Transverse colon (tissue), 4 donors: Measurements from ENCODE around the gene ELMO3. TPM values are rescaled to one million over a fixed set of nuclear protein-coding genes. Genes with fewer than 3 reads are reported as not detected.
A peak's percentile ranks its signal among the peaks of the same experiment; 100 is the strongest.

Experiments
- DNase-seq: peaks from one replicate; pipeline ENCODE4 v3.0.0-alpha.2; 2019
- H3K27ac ChIP-seq, 4 donors: fragments of 200-600 bp; sonication (generic); 2 replicates each; pipeline ENCODE4 v1.5.1; 2016 to 2018; ENCODE audit warnings: inconsistent platforms in 4 of 4
- H3K27me3 ChIP-seq: fragments of 200-600 bp; sonication (generic); 2 replicates; pipeline ENCODE4 v1.5.1; 2017; ENCODE audit warnings: inconsistent platforms
- H3K36me3 ChIP-seq, 4 donors: fragments of 200-600 bp; sonication (generic); 2 replicates each; pipeline ENCODE4 v1.5.1; 2017 to 2019; ENCODE audit warnings: inconsistent platforms in 4 of 4
- H3K4me1 ChIP-seq, 4 donors: fragments of 200-600 bp; sonication (generic); 2 replicates each; pipeline ENCODE4 v1.5.1; 2017 to 2020; ENCODE audit warnings: inconsistent platforms in 4 of 4
- H3K4me3 ChIP-seq, 4 donors: fragments of 200-600 bp; sonication (generic); 1 replicate in 1 of 4; 2 replicates in 3 of 4; pipeline versions ENCODE4 v1.5.1 to v1.6.1; 2017 to 2019; ENCODE audit warnings: inconsistent platforms in 4 of 4
- H3K9me3 ChIP-seq, 2 donors: fragments of 200-600 bp; sonication (generic); 2 replicates each; pipeline ENCODE4 v1.5.1; 2017 to 2019; ENCODE audit warnings: inconsistent platforms in 2 of 2
- EP300 ChIP-seq: sonication (generic); formaldehyde crosslinking; IDR thresholded peaks from one replicate; pipeline ENCODE4 v1.6.1; 2017; ENCODE audit warnings: antibody characterized with exemption, low read depth
- POLR2A ChIP-seq: fragments of 450-650 bp; IDR thresholded peaks from one replicate; pipeline ENCODE4 v1.6.1; 2016; ENCODE audit warnings: antibody characterized with exemption, mild to moderate bottlenecking, moderate library complexity
- POLR2AphosphoS5 ChIP-seq, 3 donors: sonication (generic); formaldehyde crosslinking; IDR thresholded peaks; one replicate each; pipeline ENCODE4 v1.6.1; 2016; ENCODE audit warnings: antibody characterized with exemption in 3 of 3
- WGBS, 2 donors: methylation state at CpG; one replicate each; pipeline ENCODE4 v1.1.5; 2018; ENCODE audit warnings: low coverage in 1 of 2; 5-methylcytosine and 5-hydroxymethylcytosine counted together
- in situ Hi-C, 4 donors: fragments of 200-750 bp; cut with MboI; loops; one replicate each; pipeline versions ENCODE4 v1.15.0 to v1.15.1; 2017; ENCODE audit warnings: low sequenced_read_pairs in 3 of 4, low pct_ligation_motif_present in 1 of 4, low pct_unique_long_range_greater_than_20kb in 1 of 4
- intact Hi-C: fragments of 100-400 bp; cut with DNase I; formaldehyde crosslinking; loops from one replicate; pipeline ENCODE4 v1.15.1; 2023; ENCODE audit warnings: low total_unique reads
- total RNA-seq, 4 donors: library from RNA; depleted of rRNA; stranded (reverse); fragments of >200 nt; gene quantifications; one replicate each; pipeline ENCODE4 v1.1.0, GENCODE V29; 2016
- TF ChIP-seq, protein P1 (sequence below), 5 experiments: fragments of 200-600 bp in 3 of 5; fragments of 450-650 bp in 2 of 5; sonication (generic) in 3 of 5; IDR thresholded peaks; 1 replicate in 2 of 5; 2 replicates in 3 of 5; pipeline ENCODE4 v1.5.1; 2016 to 2017; ENCODE audit warnings: antibody characterized with exemption in 5 of 5, inconsistent platforms in 3 of 5, mild to moderate bottlenecking in 2 of 5, moderate library complexity in 1 of 5

Gene ELMO3
- total RNA-seq, 4 donors from 2014 or later, result 61.0 to 91.5 (median 77.7) TPM

DNA sequence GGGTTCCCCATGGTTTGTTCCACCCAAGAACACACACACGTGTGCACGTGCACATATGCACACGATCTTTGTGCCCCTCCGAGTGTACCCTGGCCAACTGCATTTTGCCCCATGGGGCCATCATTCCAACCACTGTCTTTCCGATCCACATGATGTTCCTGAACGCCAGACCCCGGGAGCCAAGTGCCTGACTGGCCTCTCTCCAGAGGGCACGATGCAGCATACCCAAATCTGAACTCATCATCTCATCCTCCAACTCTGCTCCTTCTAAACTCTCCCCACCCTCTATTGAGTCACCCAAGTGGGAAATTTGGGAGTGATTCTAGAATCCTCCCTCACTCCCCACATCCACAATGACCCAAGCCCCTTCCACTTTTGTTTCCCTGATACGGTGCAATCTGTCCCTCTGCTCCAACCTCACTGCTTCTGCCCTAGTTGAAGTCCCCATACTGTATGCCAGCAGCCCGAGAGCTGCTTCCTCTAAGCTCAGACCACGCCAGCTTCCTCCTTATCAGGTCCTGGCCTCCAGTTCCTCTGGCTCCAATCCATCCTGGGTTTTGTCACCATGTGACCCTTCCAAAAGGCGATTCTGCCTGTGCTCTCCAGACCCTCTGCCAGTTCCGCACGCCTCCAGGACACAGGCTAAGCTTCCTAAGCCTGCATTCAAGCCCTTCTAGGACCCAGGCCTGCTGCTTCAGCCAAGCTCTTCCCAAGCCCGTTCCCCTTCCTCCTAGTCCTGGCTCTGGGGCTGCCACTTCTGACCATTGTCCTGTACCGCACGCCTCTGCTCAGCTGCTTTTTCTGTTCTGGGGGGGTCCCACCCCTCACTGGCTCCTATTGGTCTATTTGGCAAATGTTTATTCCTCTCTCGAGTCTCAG lies 17.9 kb downstream of the ELMO3 start:
- Histone ChIP-seq H3K9me3 (no peaks in the 10 kb centered on the region), H3K27me3 (no peaks in the 10 kb centered on the region), H3K4me3 (no peak overlapping the region), H3K4me1 (no peaks in the 10 kb centered on the region), H3K27ac (peak overlapping the region in 2 of 4 donors; percentile 33 to 34), H3K36me3 (no peaks in the 10 kb centered on the region)
- no peak for DNase-seq
- WGBS, 2 donors, result 59 to 72% methylated on average over 9 to 18 of the region's 18 CpGs
- TF ChIP-seq EP300, result no peak
- no peak for TF ChIP-seq POLR2AphosphoS5 (IDR thresholded peaks at IDR 0.05)
- TF ChIP-seq, protein P1, sequence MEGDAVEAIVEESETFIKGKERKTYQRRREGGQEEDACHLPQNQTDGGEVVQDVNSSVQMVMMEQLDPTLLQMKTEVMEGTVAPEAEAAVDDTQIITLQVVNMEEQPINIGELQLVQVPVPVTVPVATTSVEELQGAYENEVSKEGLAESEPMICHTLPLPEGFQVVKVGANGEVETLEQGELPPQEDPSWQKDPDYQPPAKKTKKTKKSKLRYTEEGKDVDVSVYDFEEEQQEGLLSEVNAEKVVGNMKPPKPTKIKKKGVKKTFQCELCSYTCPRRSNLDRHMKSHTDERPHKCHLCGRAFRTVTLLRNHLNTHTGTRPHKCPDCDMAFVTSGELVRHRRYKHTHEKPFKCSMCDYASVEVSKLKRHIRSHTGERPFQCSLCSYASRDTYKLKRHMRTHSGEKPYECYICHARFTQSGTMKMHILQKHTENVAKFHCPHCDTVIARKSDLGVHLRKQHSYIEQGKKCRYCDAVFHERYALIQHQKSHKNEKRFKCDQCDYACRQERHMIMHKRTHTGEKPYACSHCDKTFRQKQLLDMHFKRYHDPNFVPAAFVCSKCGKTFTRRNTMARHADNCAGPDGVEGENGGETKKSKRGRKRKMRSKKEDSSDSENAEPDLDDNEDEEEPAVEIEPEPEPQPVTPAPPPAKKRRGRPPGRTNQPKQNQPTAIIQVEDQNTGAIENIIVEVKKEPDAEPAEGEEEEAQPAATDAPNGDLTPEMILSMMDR (IDR thresholded peaks at IDR 0.05), result no peak
- no peak for TF ChIP-seq POLR2A
- intact Hi-C loops (no loop called here), in situ Hi-C loops (no loop called here)

GRCh38 chr16:67223992-67224391 lies 25.1 kb downstream of the ELMO3 start:
- H3K4me3 ChIP-seq, result no peak overlapping the region
- WGBS, 2 donors, result 37 to 50% methylated on average over 2 to 3 of the region's 3 CpGs
- H3K4me1 ChIP-seq, result peaks cover 7 to 21% (median 16%) of the 10 kb centered on the region in 4 donors
- intact Hi-C loops (no loop called here), in situ Hi-C loops (no loop called here)
- H3K27ac ChIP-seq, result no peak overlapping the region
- H3K36me3 ChIP-seq, result peaks cover 0 to 5% (median under 1%) of the 10 kb centered on the region in 4 donors
- H3K9me3 ChIP-seq, result no peaks in the 10 kb centered on the region
- no peak for TF ChIP-seq EP300
- no peak for TF ChIP-seq POLR2AphosphoS5 (IDR thresholded peaks at IDR 0.05)
- no peak for TF ChIP-seq POLR2A
- TF ChIP-seq, protein P1 (IDR thresholded peaks at IDR 0.05), result no peak
- no peak for DNase-seq
- H3K27me3 ChIP-seq, result no peaks in the 10 kb centered on the region

DNA sequence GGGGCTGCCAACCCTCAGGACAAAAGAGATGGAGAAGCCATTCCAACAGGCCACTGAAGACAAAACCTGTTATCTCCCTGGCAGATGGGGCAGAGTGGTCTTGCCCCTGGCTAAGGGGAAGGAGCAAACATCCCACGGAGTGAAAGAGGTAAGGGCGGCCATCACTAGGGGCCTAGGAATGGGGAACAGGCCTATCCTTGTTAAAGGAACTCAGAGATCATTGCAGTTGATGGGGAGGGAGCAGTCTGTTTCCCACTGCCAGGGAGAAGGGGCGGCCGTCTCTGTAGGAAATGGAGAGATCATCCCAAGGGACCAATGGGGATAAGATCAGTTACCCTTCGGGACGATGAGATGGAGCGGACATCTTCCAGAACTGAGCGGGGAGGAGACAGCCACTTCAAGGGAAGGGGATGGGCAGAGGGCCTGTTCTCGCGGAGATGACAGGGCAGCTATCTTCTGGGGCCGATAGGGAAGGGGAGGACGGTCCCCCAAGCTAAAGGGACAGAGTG lies 27.4 kb downstream of the ELMO3 start:
- intact Hi-C loops (no loop called here), in situ Hi-C loops (no loop called here)
- peaks cover 0 to 18% (median 9%) of the 10 kb centered on the region in 4 donors for H3K36me3 ChIP-seq
- 26 to 36% methylated on average over 4 to 12 of the region's 12 CpGs for WGBS, 2 donors
- DNase-seq, result no peak
- peak overlapping the region; percentile 82 to 86 (median 84) for H3K27ac ChIP-seq
- TF ChIP-seq, protein P1 (IDR thresholded peaks at IDR 0.05), result no peak
- no peak for TF ChIP-seq EP300
- no peak for TF ChIP-seq POLR2A
- TF ChIP-seq POLR2AphosphoS5 (IDR thresholded peaks at IDR 0.05), result no peak
- H3K4me1 ChIP-seq, result peaks cover 7 to 21% (median 16%) of the 10 kb centered on the region in 4 donors
- H3K4me3 ChIP-seq, result peak overlapping the region; percentile 68 to 94 (median 82)
- H3K27me3 ChIP-seq, result no peaks in the 10 kb centered on the region
- H3K9me3 ChIP-seq, result no peaks in the 10 kb centered on the region

GRCh38 chr16:67226804-67227566 lies 28.1 kb downstream of the ELMO3 start, which contains the start of gene TMEM208:
Gene TMEM208 (plus strand): TSS chr16:67227130. CDS start chr16:67227219, 89 bp downstream.
- in situ Hi-C loops, result no loop called here
- WGBS, 2 donors, result 0% methylated on average over 45 of the region's 46 CpGs; no CpG with 5 or more reads in 1 of the 2 donors
- DNase-seq, result peak; percentile 98

More at GRCh38 chr16:67226804-67227566, 28.1 kb downstream of the ELMO3 start, which contains the start of gene TMEM208:
- Histone ChIP-seq H3K4me1 (peaks cover 7 to 21% (median 16%) of the 10 kb centered on the region in 4 donors), H3K36me3 (peaks cover 0 to 18% (median 9%) of the 10 kb centered on the region in 4 donors), H3K4me3 (peak within 1 kb of the TSS; percentile 68 to 94 (median 82)), H3K9me3 (no peaks in the 10 kb centered on the region), H3K27me3 (no peaks in the 10 kb centered on the region), H3K27ac (peak within 1 kb of the TSS; percentile 82 to 86 (median 84))
- TF ChIP-seq POLR2AphosphoS5 (IDR thresholded peaks at IDR 0.05), result peak; percentile 89 to 93 (median 90)
- TF ChIP-seq, protein P1 (IDR thresholded peaks at IDR 0.05), result peak in 1 of 5 experiments; percentile 48
- peak; percentile 74 for TF ChIP-seq POLR2A
- TF ChIP-seq EP300, result no peak
- intact Hi-C loops, result no loop called here
